GM12878 (cell line): ENCODE data around the gene MRTFA. TPM values are rescaled to one million over a fixed set of nuclear protein-coding genes. Genes with fewer than 3 reads are reported as not detected.
A peak's percentile ranks its signal among the peaks of the same experiment; 100 is the strongest.

Experiments used
- ATAC-seq: fragments of 200-7000 bp; cut with Tn5 transposase; 3 replicates; pipeline ENCODE4 v1.9.1; 2020; ENCODE audit warnings: mild to moderate bottlenecking, moderate library complexity
- BruUV-seq: library from RNA; stranded (reverse); fragments of 400-500 nt; replicated peaks from 2 replicates; lab custom pipeline; 2021; lab: Mats Ljungman, UMichigan
- CTCF ChIA-PET: fragments of 300-600 bp; sonication (Branson Sonifier 250); formaldehyde crosslinking; extraction: SDS; loops from one replicate; lab custom pipeline; 2021; ENCODE audit warnings: inconsistent platforms; lab: Yijun Ruan, JAX
- POLR2A ChIA-PET: fragments of 350-600 bp; formaldehyde crosslinking; extraction: SDS; loops from one replicate; lab custom pipeline; 2021; ENCODE audit warnings: inconsistent platforms; lab: Charles Lee
- RAD21 ChIA-PET: fragments of 300-600 bp; sonication (Branson Sonifier 250); formaldehyde crosslinking; loops from one replicate; lab custom pipeline; 2023; ENCODE audit warnings: antibody characterized with exemption; ENCODE audit not compliant: unreplicated experiment; lab: Charles Lee
- SMC1A ChIA-PET: fragments of 300-600 bp; sonication (Branson Sonifier 250); formaldehyde crosslinking; loops from one replicate; lab custom pipeline; 2023; ENCODE audit not compliant: unreplicated experiment, uncharacterized antibody; lab: Charles Lee
- DNase-seq: peaks from one replicate; pipeline ENCODE4 v3.0.0-alpha.2; 2011; ENCODE audit warnings: low read depth, low spot score
- FAIRE-seq: peaks from 3 replicates; lab custom pipeline; 2011; peaks lifted over from hg19 to GRCh38; lab: Jason Lieb, UNC
- H2AFZ ChIP-seq: 2 replicates; pipeline ENCODE4 v1.6.0; 2011; ENCODE audit warnings: low read depth, low read length, control low read depth; ENCODE audit not compliant: control insufficient read depth
- H3K27ac ChIP-seq: 2 replicates; pipeline ENCODE4 v1.5.1; 2011; ENCODE audit warnings: control low read depth; ENCODE audit not compliant: control insufficient read depth, insufficient read depth
- H3K27me3 ChIP-seq, 2 experiments: replicated peaks in 1 of 2; 2 replicates each; pipeline versions ENCODE4 v1.6.0 to v1.6.1; 2011; ENCODE audit warnings: low read length in 1 of 2; ENCODE audit not compliant: control insufficient read depth in 2 of 2, insufficient read depth in 2 of 2
- H3K36me3 ChIP-seq, 2 experiments: 2 replicates each; pipeline ENCODE4 v1.5.1; 2011; ENCODE audit warnings: low read length in 1 of 2; ENCODE audit not compliant: control insufficient read depth in 2 of 2, insufficient read depth in 2 of 2
- H3K4me1 ChIP-seq: 2 replicates; pipeline ENCODE4 v1.6.1; 2011; ENCODE audit warnings: mild to moderate bottlenecking, low read length, moderate library complexity, mixed read lengths; ENCODE audit not compliant: control insufficient read depth, insufficient read depth
- H3K4me2 ChIP-seq: 2 replicates; pipeline ENCODE4 v1.6.0; 2011; ENCODE audit warnings: control low read depth; ENCODE audit not compliant: control insufficient read depth, insufficient read depth
- H3K4me3 ChIP-seq: fragments of 200-600 bp; sonication (generic); 2 replicates; pipeline ENCODE4 v1.5.1; 2016
- H3K79me2 ChIP-seq: 2 replicates; pipeline ENCODE4 v1.6.0; 2011; ENCODE audit warnings: low read length; ENCODE audit not compliant: control insufficient read depth, insufficient read depth
- H3K9ac ChIP-seq: 2 replicates; pipeline ENCODE4 v1.8.0; 2011; ENCODE audit warnings: low read length, control low read depth, mixed read lengths; ENCODE audit not compliant: control insufficient read depth, insufficient read depth
- H3K9me3 ChIP-seq: replicated peaks from 3 replicates; pipeline ENCODE4 v1.5.1; 2011; ENCODE audit warnings: mild to moderate bottlenecking, low read length; ENCODE audit not compliant: control insufficient read depth, insufficient read depth
- H4K20me1 ChIP-seq: 2 replicates; pipeline ENCODE4 v1.6.0; 2011; ENCODE audit not compliant: control insufficient read depth, insufficient read depth
- ATF2 ChIP-seq: IDR thresholded peaks from 2 replicates; pipeline ENCODE4 v1.6.1; 2012; ENCODE audit warnings: low read length, inconsistent platforms
- CTCF ChIP-seq, 3 experiments: IDR thresholded peaks in 2 of 3; conservative IDR thresholded peaks in 1 of 3; 2 replicates each; pipeline ENCODE4 v1.5.1; 2011; ENCODE audit warnings: low read depth in 3 of 3, low read length in 3 of 3, mild to moderate bottlenecking in 3 of 3, control low read depth in 2 of 3, moderate library complexity in 2 of 3, inconsistent platforms in 1 of 3, mixed read lengths in 1 of 3; ENCODE audit not compliant: control insufficient read depth in 2 of 3, insufficient read depth in 1 of 3; ENCODE audit errors: extremely low read depth in 1 of 3
- EGR1 ChIP-seq, 2 experiments: IDR thresholded peaks; 1 replicate in 1 of 2; 2 replicates in 1 of 2; pipeline ENCODE4 v1.6.1; 2011 to 2012; ENCODE audit warnings: low read depth in 2 of 2, low read length in 2 of 2, borderline replicate concordance in 1 of 2, mild to moderate bottlenecking in 1 of 2, moderate library complexity in 1 of 2
- FOXM1 ChIP-seq: IDR thresholded peaks from 2 replicates; pipeline ENCODE4 v1.6.1; 2012; ENCODE audit warnings: low read depth, mild to moderate bottlenecking, inconsistent platforms, low read length, moderate library complexity
- HDAC6 ChIP-seq: fragments of 200-600 bp; sonication (generic); IDR thresholded peaks from one replicate; pipeline ENCODE4 v1.8.0; 2017; ENCODE audit warnings: antibody characterized with exemption; ENCODE audit not compliant: unreplicated experiment
- HDGF ChIP-seq: fragments of 450-650 bp; IDR thresholded peaks from 2 replicates; pipeline ENCODE4 v1.6.1; 2016; ENCODE audit warnings: antibody characterized with exemption
- JUNB ChIP-seq: IDR thresholded peaks from 2 replicates; pipeline ENCODE4 v1.6.1; 2016; ENCODE audit warnings: antibody characterized with exemption, mild to moderate bottlenecking
- LARP7 ChIP-seq: fragments of 450-650 bp; IDR thresholded peaks from 2 replicates; pipeline ENCODE4 v1.6.1; 2017; ENCODE audit warnings: mild to moderate bottlenecking
- MTA3 ChIP-seq: IDR thresholded peaks from 2 replicates; pipeline ENCODE4 v1.6.1; 2012; ENCODE audit warnings: low read length, inconsistent platforms, borderline replicate concordance
- MXI1 ChIP-seq: fragments of 150-350 bp; IDR thresholded peaks from 2 replicates; pipeline ENCODE4 v1.6.1; 2011; ENCODE audit warnings: low read depth, mild to moderate bottlenecking, inconsistent platforms, low read length, improper control_type of control experiment
- NR2F1 ChIP-seq: fragments of 450-650 bp; conservative IDR thresholded peaks from 2 replicates; pipeline ENCODE4 v1.6.1; 2017; ENCODE audit warnings: mild to moderate bottlenecking
- RELB ChIP-seq: fragments of 450-650 bp; IDR thresholded peaks from 2 replicates; pipeline ENCODE4 v1.6.1; 2017; ENCODE audit warnings: low read depth, mild to moderate bottlenecking, moderate library complexity
- SIX5 ChIP-seq: IDR thresholded peaks from 2 replicates; pipeline ENCODE4 v1.6.1; 2011; ENCODE audit warnings: mild to moderate bottlenecking, low read depth, low read length, moderate library complexity; ENCODE audit not compliant: severe bottlenecking
- SPI1 ChIP-seq: IDR thresholded peaks from 2 replicates; pipeline ENCODE4 v1.6.1; 2011; ENCODE audit warnings: low read depth, mild to moderate bottlenecking, low read length, moderate library complexity, borderline replicate concordance; ENCODE audit not compliant: insufficient read depth
- YBX1 ChIP-seq: fragments of 450-650 bp; IDR thresholded peaks from 2 replicates; pipeline ENCODE4 v1.6.1; 2016; ENCODE audit warnings: antibody characterized with exemption
- YY1 ChIP-seq: IDR thresholded peaks from 2 replicates; pipeline ENCODE4 v1.6.1; 2011; ENCODE audit warnings: low read depth, mild to moderate bottlenecking, low read length
- ZBED1 ChIP-seq: IDR thresholded peaks from 2 replicates; pipeline ENCODE4 v1.6.1; 2016; ENCODE audit warnings: borderline replicate concordance
- WGBS: methylation state at CpG from one replicate; pipeline ENCODE4 v1.1.6; 2016; ENCODE audit warnings: low lambda C conversion rate; ENCODE audit not compliant: insufficient replicate concordance, insufficient coverage; ENCODE audit errors: missing lambda C conversion rate; 5-methylcytosine and 5-hydroxymethylcytosine counted together
- in situ Hi-C: fragments of 300-500 bp; cut with MboI; formaldehyde crosslinking; loops from 9 replicates; pipeline ENCODE4 v1.14.3; 2018; ENCODE audit warnings: mixed read lengths
- intact Hi-C: fragments of 100-400 bp; cut with micrococcal nuclease; formaldehyde crosslinking; loops from one replicate; pipeline ENCODE4 v1.14.2; 2022; ENCODE audit not compliant: unreplicated experiment
- polyA plus RNA-seq, 11 experiments: library from polyadenylated mRNA; depleted of rRNA in 4 of 11; unstranded in 6 of 11; stranded (reverse) in 5 of 11; fragments of >200 nt; fragmentation: Nextera tagmentation in 4 of 11; fragmentation: Illumina TruSeq in 1 of 11; extraction: Ambion mirVana in 4 of 11; extraction: Trizol in 1 of 11; gene quantifications; 1 replicate in 1 of 11; 2 replicates in 10 of 11; pipeline versions ENCODE4 v1.2.1 to v1.2.3, GENCODE V29; 2011 to 2016; ENCODE audit warnings: inconsistent platforms in 2 of 11, missing spikeins in 2 of 11, low read depth in 1 of 11
- total RNA-seq, 4 experiments: library from RNA; depleted of rRNA in 3 of 4; stranded (reverse); fragments of >200 nt in 3 of 4; fragmentation: Illumina TruSeq in 1 of 4; extraction: Trizol in 1 of 4; gene quantifications; 2 replicates each; pipeline versions ENCODE4 v1.2.1 to v1.2.3, GENCODE V29; 2013 to 2021

Gene MRTFA
- total and polyA plus RNA-seq, 10 of the 15 experiments (the other 5 are each of a cell fraction or from before 2014, with no cell fraction given) = 2.0 to 63.9 (median 17.9) TPM

- Histone ChIP-seq H3K9ac (peak overlapping the region; percentile 66), H3K27ac (peak overlapping the region; percentile 67), H3K36me3 (peaks cover 0 to 8% of the 10 kb centered on the region in 2 experiments; a peak in 2 of 4 replicates), H3K4me3 (peak overlapping the region; percentile 71), H3K79me2 (peaks cover 53% of the 10 kb centered on the region), H3K4me1 (no peaks in the 10 kb centered on the region; the same call in 1 of the 2 replicates), H4K20me1 (no peaks in the 10 kb centered on the region), H3K9me3 (no peaks in the 10 kb centered on the region), H2AFZ (no peak overlapping the region), H3K27me3 (no peaks in the 10 kb centered on the region), H3K4me2 (peak overlapping the region; percentile 77)
- POLR2A ChIA-PET = interaction anchor here (0.7 to 1.1 kb wide), 2 partner anchors 10 to 17 kb away, joined by 3 to 5 read pairs; no protein-coding TSS in a partner anchor
- WGBS = 0% methylated on average over 7 of the region's 7 CpGs
- in situ Hi-C loops = no loop called here
- SMC1A ChIA-PET = interaction anchor here (0.8 to 3.2 kb wide), 12 partner anchors 8 to 183 kb away, joined by 3 to 30 read pairs (median 4); no protein-coding TSS in a partner anchor
- BruUV-seq = TSS peak; percentile 59
- RAD21 ChIA-PET = interaction anchor here (0.6 to 2.5 kb wide), 6 partner anchors 26 to 424 kb away, joined by 3 to 16 read pairs (median 3); no protein-coding TSS in a partner anchor
- FAIRE-seq = peak; percentile 83
- DNase-seq = no peak
- intact Hi-C loops = loop anchor here (2.0 kb wide), 1 partner anchor 26 kb away; no protein-coding TSS in a partner anchor
- peak; percentile 73 for ATAC-seq
- CTCF ChIA-PET = interaction anchor here (1.1 to 7.0 kb wide), 8 partner anchors 11 to 184 kb away, joined by 3 to 42 read pairs (median 6); no protein-coding TSS in a partner anchor
- TF ChIP-seq ATF2 (no peak), YY1 (0 out of 2 replicates have a peak, but pooled peaks have one; percentile 29), RELB (peak; percentile 12; the same call in 1 of the 2 replicates), LARP7 (no peak), HDGF (no peak), NR2F1 (no peak), YBX1 (no peak), SIX5 (no peak), CTCF (IDR thresholded peaks at IDR 0.05 in 2 of 3, conservative IDR thresholded peaks at IDR 0.05 in 1 of 3; ENCODE audit: control insufficient read depth in 2 of 3, extremely low read depth in 1 of 3, insufficient read depth in 1 of 3, low read depth in 3 of 3, low read length in 3 of 3) (no peak), MTA3 (no peak), HDAC6 (no peak), FOXM1 (no peak), MXI1 (no peak), SPI1 (no peak), EGR1 (IDR thresholded peaks at IDR 0.05; ENCODE audit: borderline replicate concordance in 1 of 2, low read depth in 2 of 2, low read length in 2 of 2) (no peak), ZBED1 (no peak), JUNB (no peak)
Observed at GRCh38 chr22:40462195-40462984, 174.1 kb downstream of the MRTFA start.
